Measurements from ENCODE around the gene FMN1.

Gene FMN1

DNA sequence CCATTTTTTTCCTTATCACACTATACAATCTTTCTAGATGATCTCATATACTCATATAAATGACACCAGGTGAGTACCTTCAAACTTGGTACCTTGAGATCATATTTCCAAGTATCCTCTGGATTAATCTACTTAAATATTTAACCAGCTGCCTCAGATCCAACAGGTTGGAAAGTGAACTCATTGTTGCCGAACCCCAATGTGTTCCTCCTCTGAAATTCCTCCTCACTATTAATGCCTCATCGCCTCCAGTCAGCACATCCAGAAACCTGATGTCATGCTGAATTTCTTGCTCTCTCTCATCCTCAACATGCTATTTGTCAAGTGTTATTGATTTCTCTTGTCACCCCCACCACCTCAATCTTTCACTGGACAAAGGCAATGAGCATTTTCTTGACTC, 221.8 kb downstream of the FMN1 start:
- no peaks in the 10 kb centered on the region for H3K9me3 ChIP-seq (ENCODE audit: control insufficient read depth, low read length)
- TF ChIP-seq, protein P1, sequence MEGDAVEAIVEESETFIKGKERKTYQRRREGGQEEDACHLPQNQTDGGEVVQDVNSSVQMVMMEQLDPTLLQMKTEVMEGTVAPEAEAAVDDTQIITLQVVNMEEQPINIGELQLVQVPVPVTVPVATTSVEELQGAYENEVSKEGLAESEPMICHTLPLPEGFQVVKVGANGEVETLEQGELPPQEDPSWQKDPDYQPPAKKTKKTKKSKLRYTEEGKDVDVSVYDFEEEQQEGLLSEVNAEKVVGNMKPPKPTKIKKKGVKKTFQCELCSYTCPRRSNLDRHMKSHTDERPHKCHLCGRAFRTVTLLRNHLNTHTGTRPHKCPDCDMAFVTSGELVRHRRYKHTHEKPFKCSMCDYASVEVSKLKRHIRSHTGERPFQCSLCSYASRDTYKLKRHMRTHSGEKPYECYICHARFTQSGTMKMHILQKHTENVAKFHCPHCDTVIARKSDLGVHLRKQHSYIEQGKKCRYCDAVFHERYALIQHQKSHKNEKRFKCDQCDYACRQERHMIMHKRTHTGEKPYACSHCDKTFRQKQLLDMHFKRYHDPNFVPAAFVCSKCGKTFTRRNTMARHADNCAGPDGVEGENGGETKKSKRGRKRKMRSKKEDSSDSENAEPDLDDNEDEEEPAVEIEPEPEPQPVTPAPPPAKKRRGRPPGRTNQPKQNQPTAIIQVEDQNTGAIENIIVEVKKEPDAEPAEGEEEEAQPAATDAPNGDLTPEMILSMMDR (IDR thresholded peaks at IDR 0.05), result no peak
- H3K36me3 ChIP-seq (ENCODE audit: control insufficient read depth, insufficient read depth, low read length), result no peaks in the 10 kb centered on the region
- no peak overlapping the region for H3K4me3 ChIP-seq (ENCODE audit: low read depth, low read length)
- no peak overlapping the region for H2AFZ ChIP-seq
- H3K4me1 ChIP-seq, result no peaks in the 10 kb centered on the region
- H3K27ac ChIP-seq, result no peak overlapping the region
- no peak overlapping the region for H3K4me2 ChIP-seq (ENCODE audit: low read length)
- H3K27me3 ChIP-seq (ENCODE audit: control insufficient read depth, insufficient read depth, low read length), result no peaks in the 10 kb centered on the region
- no peaks in the 10 kb centered on the region for H3K79me2 ChIP-seq
- no peak overlapping the region for H3K9ac ChIP-seq

DNA sequence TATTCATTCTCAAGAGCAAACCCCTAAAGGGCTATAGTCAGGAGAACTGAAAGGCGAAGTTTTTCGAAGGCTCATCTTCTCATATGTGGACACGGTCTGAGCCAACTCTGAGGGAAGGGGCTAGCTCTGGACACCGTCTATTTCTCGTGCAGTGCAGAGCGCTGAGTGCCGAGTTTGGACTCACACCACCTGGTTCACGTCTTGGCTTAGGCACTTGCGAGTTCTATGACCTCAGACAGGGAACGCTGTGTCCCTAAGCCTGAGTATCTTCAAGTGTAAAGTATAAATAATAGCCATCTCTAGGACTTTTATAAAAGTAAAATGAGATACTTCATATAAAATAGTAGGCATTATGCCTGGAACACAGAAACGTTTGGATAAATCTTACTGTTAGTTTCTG, 223.7 kb downstream of the FMN1 start:
- no peak overlapping the region for H3K27ac ChIP-seq
- no peaks in the 10 kb centered on the region for H3K36me3 ChIP-seq (ENCODE audit: control insufficient read depth, insufficient read depth, low read length)
- H2AFZ ChIP-seq, result no peak overlapping the region
- H3K4me3 ChIP-seq (ENCODE audit: low read depth, low read length), result no peak overlapping the region
- no peaks in the 10 kb centered on the region for H3K79me2 ChIP-seq
- H3K9me3 ChIP-seq (ENCODE audit: control insufficient read depth, low read length), result no peaks in the 10 kb centered on the region
- TF ChIP-seq, protein P1 (IDR thresholded peaks at IDR 0.05), result no peak
- no peak overlapping the region for H3K9ac ChIP-seq
- no peak overlapping the region for H3K4me2 ChIP-seq (ENCODE audit: low read length)
- H3K4me1 ChIP-seq, result no peaks in the 10 kb centered on the region
- H3K27me3 ChIP-seq (ENCODE audit: control insufficient read depth, insufficient read depth, low read length), result no peaks in the 10 kb centered on the region

DNA sequence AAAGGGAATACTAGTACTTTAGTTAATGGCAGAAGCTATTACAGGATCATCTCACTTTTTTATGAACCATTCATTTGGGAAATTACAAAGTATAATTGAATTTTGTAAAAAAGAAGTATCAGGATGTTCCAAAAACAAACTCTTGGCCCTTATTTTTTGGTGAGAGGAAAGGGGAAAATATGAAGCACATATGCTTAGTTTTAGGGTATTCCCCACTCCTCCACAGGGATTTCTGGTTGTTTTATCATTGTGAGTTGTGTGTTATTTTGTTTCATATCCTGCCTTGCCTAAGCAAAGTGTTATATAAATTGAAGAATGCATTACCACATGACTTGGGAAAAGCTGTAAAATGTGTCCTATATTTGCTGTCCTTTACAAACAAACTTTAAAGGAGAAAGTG, 227.0 kb downstream of the FMN1 start:
- Histone ChIP-seq H3K9ac (no peak overlapping the region), H3K4me3 (ENCODE audit: low read depth, low read length) (no peak overlapping the region), H3K4me1 (no peaks in the 10 kb centered on the region), H3K9me3 (ENCODE audit: control insufficient read depth, low read length) (no peaks in the 10 kb centered on the region), H3K27ac (no peak overlapping the region), H3K27me3 (ENCODE audit: control insufficient read depth, insufficient read depth, low read length) (no peaks in the 10 kb centered on the region), H3K4me2 (ENCODE audit: low read length) (no peak overlapping the region), H2AFZ (no peak overlapping the region), H3K36me3 (ENCODE audit: control insufficient read depth, insufficient read depth, low read length) (no peaks in the 10 kb centered on the region), H3K79me2 (no peaks in the 10 kb centered on the region)
- TF ChIP-seq, protein P1 (IDR thresholded peaks at IDR 0.05), result no peak

DNA sequence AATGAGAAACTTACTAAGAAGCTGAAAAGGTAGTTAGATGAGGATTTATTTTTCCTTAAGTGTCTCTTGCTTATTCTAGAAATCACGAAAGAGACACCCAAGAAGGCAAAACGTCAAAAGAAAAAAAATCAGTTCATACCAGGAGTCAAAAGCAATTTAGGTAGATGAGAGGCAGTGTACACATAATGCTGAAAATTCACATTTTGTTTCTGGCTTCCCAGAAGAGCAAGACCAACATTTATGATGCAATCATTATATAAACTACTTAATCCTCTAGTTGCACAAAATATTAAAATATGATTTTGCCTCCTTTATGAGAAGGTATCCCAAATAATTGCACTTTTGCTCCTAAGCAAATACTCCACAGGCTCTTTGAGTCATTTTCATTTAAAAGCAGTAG, 228.0 kb downstream of the FMN1 start:
- H3K9ac ChIP-seq, result no peak overlapping the region
- H2AFZ ChIP-seq, result no peak overlapping the region
- H3K9me3 ChIP-seq (ENCODE audit: control insufficient read depth, low read length), result no peaks in the 10 kb centered on the region
- H3K79me2 ChIP-seq, result no peaks in the 10 kb centered on the region
- H3K27ac ChIP-seq, result no peak overlapping the region
- H3K36me3 ChIP-seq (ENCODE audit: control insufficient read depth, insufficient read depth, low read length), result no peaks in the 10 kb centered on the region
- TF ChIP-seq, protein P1 (IDR thresholded peaks at IDR 0.05), result no peak
- no peak overlapping the region for H3K4me3 ChIP-seq (ENCODE audit: low read depth, low read length)
- H3K27me3 ChIP-seq (ENCODE audit: control insufficient read depth, insufficient read depth, low read length), result no peaks in the 10 kb centered on the region
- no peaks in the 10 kb centered on the region for H3K4me1 ChIP-seq
- no peak overlapping the region for H3K4me2 ChIP-seq (ENCODE audit: low read length)

DNA sequence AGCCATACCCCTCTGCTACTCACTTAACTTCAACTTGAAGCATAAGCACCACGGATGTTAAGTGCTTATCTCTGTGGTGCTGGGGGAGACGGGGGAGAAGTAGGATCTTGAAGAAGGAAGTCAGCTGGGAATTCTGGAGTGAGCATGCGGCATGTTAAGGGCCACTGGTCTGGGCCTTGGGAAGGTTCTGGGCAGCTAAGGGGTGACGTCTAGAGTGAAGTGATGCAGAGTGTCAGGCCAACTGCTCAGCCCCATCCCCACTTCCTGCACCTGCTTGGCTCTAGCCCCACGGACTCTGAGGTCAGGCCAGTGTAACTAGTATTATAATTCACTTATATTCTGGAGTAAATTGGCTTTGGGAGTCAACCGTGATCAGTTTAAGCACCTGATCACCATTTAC, 228.6 kb downstream of the FMN1 start:
- Histone ChIP-seq H3K9me3 (ENCODE audit: control insufficient read depth, low read length) (no peaks in the 10 kb centered on the region), H2AFZ (no peak overlapping the region), H3K9ac (no peak overlapping the region), H3K27me3 (ENCODE audit: control insufficient read depth, insufficient read depth, low read length) (no peaks in the 10 kb centered on the region), H3K4me3 (ENCODE audit: low read depth, low read length) (no peak overlapping the region), H3K79me2 (no peaks in the 10 kb centered on the region), H3K4me2 (ENCODE audit: low read length) (no peak overlapping the region), H3K27ac (no peak overlapping the region), H3K4me1 (no peaks in the 10 kb centered on the region), H3K36me3 (ENCODE audit: control insufficient read depth, insufficient read depth, low read length) (no peaks in the 10 kb centered on the region)
- TF ChIP-seq, protein P1 (IDR thresholded peaks at IDR 0.05), result no peak

Data from parathyroid adenoma (tissue), 2 donors.